Astrocyte (in vitro differentiated cells and primary cell): ENCODE measurements around the gene DEPDC1B.

Source experiments
- EZH2 ChIP-seq: IDR thresholded peaks from 2 replicates; pipeline ENCODE4 v1.6.1; 2012; ENCODE audit warnings: mild to moderate bottlenecking, low read length, inconsistent platforms; ENCODE audit not compliant: insufficient read depth
- TF ChIP-seq, protein P1 (sequence below): IDR thresholded peaks from 2 replicates; pipeline ENCODE4 v1.5.1; 2011; ENCODE audit warnings: low read depth, mild to moderate bottlenecking, inconsistent platforms, low read length, moderate library complexity; ENCODE audit not compliant: insufficient read depth

DNA sequence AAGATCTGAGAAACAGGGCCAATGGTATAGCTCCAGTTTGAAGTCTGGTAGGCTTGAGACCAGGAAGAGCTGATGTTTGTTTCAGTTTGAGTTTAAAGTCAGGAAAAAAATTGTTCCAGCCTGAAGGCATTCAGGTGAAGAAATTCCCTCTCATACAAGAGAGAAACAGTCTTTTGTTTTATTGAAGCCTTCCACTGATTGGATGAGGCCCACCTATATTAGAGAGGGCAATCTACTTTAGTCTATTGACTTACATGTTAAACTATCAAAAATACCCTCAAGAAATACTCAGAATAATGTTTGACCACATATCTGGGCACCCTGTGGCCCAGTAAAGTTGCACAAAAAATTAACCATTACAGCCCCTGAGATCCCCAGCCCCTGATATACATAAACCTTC is 5.2 kb upstream of the DEPDC1B start:
- TF ChIP-seq EZH2, result no peak
- TF ChIP-seq, protein P1, sequence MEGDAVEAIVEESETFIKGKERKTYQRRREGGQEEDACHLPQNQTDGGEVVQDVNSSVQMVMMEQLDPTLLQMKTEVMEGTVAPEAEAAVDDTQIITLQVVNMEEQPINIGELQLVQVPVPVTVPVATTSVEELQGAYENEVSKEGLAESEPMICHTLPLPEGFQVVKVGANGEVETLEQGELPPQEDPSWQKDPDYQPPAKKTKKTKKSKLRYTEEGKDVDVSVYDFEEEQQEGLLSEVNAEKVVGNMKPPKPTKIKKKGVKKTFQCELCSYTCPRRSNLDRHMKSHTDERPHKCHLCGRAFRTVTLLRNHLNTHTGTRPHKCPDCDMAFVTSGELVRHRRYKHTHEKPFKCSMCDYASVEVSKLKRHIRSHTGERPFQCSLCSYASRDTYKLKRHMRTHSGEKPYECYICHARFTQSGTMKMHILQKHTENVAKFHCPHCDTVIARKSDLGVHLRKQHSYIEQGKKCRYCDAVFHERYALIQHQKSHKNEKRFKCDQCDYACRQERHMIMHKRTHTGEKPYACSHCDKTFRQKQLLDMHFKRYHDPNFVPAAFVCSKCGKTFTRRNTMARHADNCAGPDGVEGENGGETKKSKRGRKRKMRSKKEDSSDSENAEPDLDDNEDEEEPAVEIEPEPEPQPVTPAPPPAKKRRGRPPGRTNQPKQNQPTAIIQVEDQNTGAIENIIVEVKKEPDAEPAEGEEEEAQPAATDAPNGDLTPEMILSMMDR, result no peak
